GM20000 (cell line): ENCODE results near the gene TTK.
A peak's percentile ranks its signal among the peaks of the same experiment; 100 is the strongest.
"Not testable (repeated sequence)": the region's sequence is repeated elsewhere in the genome, so short reads cannot be mapped to it uniquely, and the experiment has no call there.

Experiments
- DNase-seq: peaks from one replicate; pipeline ENCODE4 v3.0.0; 2012; ENCODE audit warnings: low spot score
- TF ChIP-seq, protein P1 (sequence below): IDR thresholded peaks from 2 replicates; pipeline ENCODE4 v1.5.1; 2012; ENCODE audit warnings: mild to moderate bottlenecking, control low read depth; ENCODE audit errors: extremely low read depth, missing control alignments

The TTK gene

DNA sequence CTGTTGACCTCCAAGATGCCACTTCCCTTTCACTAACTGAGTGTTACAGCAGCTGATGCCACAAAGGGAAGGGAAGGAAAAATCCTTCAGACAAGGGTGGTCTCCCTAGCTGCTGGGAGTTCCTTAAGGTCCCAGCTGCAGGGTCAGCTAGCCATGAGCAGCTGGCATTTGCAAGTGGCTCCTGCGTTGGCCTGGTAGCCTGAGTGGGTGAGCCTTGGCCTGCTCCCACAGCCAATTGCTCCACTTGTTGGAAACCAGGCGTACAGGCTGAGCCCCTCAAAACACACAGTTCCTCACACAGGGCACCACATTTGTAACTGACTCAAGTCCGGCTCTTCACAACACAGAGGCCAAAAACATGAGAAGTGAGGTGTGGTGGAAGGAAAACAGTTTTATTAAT, 16.7 kb downstream of the TTK start:
- DNase-seq: no peak
- TF ChIP-seq, protein P1, sequence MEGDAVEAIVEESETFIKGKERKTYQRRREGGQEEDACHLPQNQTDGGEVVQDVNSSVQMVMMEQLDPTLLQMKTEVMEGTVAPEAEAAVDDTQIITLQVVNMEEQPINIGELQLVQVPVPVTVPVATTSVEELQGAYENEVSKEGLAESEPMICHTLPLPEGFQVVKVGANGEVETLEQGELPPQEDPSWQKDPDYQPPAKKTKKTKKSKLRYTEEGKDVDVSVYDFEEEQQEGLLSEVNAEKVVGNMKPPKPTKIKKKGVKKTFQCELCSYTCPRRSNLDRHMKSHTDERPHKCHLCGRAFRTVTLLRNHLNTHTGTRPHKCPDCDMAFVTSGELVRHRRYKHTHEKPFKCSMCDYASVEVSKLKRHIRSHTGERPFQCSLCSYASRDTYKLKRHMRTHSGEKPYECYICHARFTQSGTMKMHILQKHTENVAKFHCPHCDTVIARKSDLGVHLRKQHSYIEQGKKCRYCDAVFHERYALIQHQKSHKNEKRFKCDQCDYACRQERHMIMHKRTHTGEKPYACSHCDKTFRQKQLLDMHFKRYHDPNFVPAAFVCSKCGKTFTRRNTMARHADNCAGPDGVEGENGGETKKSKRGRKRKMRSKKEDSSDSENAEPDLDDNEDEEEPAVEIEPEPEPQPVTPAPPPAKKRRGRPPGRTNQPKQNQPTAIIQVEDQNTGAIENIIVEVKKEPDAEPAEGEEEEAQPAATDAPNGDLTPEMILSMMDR: no peak

DNA sequence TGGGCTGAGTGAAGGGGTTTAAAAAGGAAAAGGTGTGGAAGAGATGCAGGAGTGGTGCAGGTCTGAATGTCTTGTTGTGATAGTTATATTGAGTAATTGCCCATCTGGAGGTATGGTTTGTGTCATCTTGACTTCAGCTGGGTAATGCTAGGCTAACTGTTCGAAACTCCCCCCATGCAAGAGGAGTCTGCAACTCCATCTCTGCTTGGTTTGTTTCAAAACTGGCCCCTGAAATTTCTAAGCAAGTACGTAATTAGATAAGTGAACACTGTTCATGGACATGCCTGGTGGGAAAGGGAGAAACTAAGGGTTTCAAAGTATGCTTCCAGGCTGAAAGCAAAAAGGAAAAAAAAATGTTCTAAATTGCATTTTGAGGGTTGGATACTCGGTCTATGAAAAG, 17.1 kb downstream of the TTK start:
- no peak for DNase-seq
- TF ChIP-seq, protein P1: no peak

DNA sequence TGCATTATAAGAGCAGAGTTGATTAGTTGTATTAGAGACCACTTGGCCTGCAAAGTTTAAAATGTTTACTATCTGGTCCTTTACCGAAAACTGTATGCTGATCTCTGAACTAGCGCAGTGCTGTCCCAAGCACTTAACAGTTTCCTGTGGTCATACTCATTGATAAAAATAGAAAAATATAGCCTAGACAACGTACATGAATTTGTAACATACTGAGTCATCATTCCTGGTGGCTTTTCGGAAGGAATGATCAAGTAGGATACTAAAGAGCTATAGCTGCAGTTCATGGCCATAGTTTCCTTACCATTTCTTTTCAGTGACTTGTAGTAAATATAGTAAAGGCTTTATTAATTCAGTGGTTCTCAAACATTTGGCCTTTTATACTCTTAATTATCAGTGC, 18.4 kb downstream of the TTK start:
- TF ChIP-seq, protein P1: no peak
- DNase-seq: no peak

DNA sequence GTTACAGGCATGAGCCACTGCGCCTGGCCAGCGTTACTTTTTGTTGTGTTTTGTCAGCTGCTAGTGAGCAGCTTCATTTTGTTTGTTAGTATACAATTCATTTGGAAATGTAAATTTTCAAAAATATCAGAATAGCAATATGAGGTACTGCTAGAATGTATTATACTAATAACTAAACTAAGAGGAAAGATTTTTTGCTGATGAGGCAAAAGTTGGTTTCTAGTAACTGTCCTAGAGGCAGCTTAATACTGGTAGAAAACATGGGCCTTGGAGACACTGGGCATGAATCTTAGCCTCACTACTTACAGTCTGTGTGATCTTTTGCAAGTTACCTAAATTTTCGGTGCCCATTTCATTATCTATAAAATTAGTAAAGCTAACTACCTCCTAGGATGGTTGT, 24.1 kb downstream of the TTK start:
- TF ChIP-seq, protein P1: no peak
- no peak for DNase-seq

DNA sequence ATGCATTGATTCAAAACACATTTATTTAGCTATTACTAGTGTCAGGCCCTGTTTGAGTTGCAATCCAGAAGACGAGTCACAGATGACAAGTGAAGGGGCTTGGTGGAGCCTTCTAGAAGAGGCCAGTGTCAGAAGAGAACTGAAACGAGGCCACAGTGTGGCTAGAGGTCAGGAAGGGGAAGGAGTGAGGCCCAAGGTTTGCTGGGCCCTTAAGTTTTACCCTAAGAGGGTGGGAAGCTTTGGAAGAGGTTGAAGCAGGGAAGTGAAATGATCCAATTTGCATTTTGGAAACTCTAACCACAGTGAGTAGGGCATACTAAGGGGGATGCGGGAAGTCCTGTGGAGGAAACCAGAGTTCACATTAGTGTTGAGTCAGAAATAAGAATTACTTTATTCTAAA, 25.0 kb downstream of the TTK start:
- DNase-seq: peak; percentile 10
- TF ChIP-seq, protein P1: no peak

DNA sequence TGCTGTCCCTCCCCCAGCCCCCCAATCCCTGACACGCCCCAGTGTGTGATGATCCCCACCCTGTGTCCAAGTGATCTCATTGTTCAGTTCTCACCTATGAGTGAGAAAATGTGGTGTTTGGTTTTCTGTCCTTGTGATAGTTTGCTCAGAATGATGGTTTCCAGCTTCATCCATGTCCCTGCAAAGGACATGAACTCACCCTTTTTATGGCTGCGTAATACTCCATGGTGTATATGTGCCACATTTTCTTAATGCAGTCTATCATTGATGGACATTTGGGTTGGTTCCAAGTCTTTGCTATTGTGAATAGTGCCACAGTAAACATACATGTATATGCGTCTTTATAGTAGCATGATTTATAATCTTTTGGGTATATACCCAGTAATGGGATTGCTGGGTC, 43.8 kb downstream of the TTK start:
- DNase-seq: not testable (repeated sequence)

DNA sequence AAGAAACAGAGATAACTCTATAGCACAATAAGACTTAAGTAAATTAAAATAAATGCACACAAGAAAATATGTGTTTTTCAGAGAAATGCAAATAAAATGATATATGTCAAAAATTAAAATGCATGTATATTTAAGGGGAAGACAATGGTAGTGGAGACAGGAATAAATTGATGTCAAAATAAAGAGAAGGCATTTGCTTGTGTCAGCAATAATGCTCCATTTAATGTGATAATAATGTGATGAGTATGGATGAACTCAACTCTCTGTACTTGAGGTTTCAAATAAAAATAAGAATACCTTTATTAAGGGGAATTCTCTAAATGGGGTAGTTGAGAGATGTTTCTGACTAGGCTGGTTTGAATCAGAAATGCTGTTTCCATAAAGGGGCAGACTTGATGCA, 56.3 kb downstream of the TTK start:
- no peak for DNase-seq
- TF ChIP-seq, protein P1: no peak

DNA sequence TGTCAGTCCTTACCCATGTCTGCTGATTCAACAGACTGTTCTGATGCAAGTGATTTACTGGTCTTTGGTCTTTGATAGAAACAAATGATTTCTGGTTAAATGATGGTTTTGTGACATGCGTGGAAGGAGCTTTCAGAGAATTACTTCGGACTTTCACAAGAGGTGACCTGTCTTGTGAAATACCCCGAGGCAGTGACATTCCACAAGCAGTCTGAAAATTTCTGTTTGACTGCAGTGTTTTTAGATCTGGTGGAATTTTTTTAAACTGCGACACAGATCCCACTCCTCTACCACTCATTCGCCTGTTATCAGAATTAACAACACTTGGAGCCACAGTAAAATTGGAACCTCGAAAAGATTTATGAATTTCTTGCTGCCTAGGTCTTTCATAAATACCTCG, 63.7 kb downstream of the TTK start:
- not testable (repeated sequence) for DNase-seq

DNA sequence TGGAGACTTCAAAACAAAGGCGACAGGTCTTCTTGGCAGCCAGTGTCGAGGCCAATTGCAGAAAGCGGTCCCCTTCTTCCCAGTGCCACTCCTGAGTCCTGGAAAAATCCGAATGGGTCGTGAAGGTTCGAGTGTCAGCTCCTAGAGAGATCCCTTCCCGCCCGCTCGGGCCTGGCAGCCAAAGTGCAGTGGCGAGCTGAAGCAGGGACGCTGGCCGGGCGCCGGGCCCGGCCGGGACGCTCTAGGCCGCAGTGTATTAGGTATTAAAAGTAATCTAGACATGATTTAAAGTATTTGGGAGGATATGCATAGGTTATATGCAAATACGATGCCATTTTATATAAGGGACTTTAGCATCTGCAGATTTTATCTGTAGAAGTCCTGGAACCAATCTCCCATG, 66.0 kb downstream of the TTK start:
- DNase-seq: not testable (repeated sequence)
